ENCODE results near the gene SAP30L.

SAP30L gene

DNA sequence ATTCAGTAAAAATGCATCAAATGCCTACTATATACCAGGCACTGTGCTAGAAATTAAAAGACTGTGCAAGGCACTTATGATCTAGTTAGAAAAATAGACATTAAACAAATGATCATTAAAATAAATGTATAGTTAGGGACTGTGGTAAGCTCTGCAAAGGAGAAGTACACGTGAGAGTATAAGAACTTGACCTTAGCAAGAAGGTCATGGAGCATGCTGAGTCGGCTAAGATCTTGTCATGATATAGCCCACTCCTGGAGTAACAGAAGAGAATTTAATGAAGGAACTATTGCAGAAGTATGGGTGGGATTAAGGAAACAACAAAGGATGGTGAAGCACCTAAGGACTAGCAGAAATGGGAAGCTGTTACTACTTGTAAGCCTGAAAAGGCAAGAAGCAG is 23.5 kb upstream of the SAP30L start:
- DNase-seq: no peak

DNA sequence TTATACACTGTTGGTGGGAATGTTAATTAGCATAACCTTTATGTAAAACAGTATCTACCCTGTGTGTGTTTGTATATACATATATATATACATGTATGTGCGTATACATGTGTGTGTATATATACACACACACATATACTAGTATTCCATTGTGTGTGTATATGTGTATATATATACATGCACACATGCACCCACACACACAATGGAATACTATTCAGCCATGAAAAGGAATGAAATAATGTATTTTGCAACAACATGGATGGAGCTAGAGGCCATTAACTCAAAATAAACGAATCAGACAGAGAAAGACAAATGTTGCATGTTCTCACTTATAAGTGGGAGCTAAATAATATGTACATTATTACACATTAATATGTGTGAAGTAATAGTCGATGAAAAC is 17.6 kb upstream of the SAP30L start:
- no peak for DNase-seq

DNA sequence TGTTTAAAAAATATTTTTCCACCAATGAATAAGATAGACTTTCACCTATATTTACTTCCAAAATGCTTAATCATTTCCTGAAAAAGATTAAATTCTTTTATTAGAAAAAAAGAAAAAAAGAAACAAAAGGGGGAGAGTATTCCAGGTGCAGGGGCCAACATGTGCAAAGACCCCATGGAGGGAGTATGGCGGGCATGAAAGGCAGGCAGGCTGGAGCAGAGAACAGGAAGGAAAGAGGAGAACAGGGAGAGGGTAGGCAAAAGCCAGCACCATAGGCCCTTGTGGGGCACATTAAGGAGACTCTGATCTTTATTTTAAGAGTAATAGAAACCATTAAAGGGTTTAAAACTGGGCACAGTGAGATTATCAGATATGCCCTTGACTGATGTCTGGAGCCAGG is 16.5 kb upstream of the SAP30L start:
- no peak for DNase-seq

- DNase-seq: no peak
Measured at GRCh38 chr5:154430466-154430865, 15.3 kb upstream of the SAP30L start.

DNA sequence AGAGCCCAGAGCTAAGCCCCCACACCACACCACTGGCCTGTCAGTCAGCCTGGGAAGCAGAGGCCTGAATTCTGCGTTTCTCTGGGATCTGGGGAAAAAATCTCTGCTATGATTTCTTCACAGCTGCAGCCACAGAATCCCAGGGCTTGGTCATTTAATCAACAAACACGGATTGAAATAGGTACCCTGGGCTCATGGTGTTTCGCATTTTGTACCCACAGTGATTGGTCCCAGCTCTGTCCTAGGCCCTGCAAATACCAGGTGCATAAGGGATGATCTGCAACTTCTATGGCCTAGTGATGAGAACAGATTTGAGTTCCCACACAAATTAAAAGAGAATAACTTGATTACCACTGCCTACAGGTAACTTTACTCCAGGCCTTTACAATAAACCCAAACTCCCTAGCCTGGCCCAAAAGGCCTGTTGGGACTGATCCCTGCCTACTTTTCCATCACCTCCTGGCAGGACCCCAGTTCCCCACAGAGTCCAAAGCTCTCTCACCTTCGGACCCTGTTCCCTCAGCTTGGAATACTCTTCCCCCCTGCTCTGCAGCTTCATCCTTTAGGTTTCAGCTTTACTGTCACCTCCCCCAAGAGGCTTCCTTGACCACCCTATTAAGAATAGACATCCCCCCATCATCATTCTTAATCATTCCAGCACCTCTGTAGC is 14.7 kb upstream of the SAP30L start:
- no peak for DNase-seq

- DNase-seq: no peak
Measured at GRCh38 chr5:154435226-154435625, 10.6 kb upstream of the SAP30L start.

- no peak for DNase-seq
Measured at GRCh38 chr5:154437281-154437965, 8.4 kb upstream of the SAP30L start.

GRCh38 chr5:154440540-154440939 is 5.3 kb upstream of the SAP30L start:
- no peak for DNase-seq

- no peak for DNase-seq
Measured at GRCh38 chr5:154442801-154443200, 3.0 kb upstream of the SAP30L start.

DNA sequence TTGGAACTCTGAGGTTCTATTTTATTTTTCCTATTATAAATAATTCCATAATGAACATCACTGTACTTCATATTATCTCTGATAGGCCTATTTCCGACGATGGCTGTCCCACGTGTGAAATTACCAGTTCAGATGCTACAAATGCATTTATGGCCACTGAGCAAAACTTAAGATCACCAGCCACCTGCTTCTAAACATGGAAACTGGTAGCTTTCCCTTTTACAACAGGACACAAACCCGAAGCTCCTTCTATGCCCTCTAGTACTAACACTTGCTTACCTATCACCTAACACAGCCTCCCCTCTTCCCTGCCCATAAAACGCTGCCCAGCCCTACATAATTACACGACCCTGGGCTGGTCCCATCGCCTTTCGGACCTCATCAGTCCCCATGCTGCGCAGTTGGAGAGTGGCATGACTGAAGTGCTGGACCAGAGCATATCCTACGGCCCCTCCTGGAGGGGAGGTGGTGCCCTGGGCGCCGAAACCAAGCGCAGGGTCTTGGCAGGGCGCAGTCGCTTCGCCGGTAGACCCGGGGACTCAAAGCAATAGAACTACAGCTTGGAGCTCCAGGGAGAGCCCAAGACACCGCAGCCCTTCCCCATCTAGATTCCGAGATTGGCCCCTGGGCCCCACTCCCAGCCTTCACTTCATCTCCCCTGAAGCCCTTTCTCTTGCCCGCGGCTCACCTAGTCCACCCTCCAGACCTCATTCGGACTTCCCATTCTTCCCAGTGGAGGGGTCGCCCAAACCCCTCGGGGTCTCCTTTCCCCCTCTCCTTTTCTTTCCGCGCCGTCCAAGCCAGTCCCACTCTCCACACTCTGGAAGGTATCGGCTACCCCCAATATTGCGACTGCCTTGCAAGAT is 1.0 kb upstream of the SAP30L start:
- peak; percentile 8 for DNase-seq

- peak; percentile 48 for DNase-seq
Measured at GRCh38 chr5:154446195-154447088, 645 bp downstream of the SAP30L start.

DNA sequence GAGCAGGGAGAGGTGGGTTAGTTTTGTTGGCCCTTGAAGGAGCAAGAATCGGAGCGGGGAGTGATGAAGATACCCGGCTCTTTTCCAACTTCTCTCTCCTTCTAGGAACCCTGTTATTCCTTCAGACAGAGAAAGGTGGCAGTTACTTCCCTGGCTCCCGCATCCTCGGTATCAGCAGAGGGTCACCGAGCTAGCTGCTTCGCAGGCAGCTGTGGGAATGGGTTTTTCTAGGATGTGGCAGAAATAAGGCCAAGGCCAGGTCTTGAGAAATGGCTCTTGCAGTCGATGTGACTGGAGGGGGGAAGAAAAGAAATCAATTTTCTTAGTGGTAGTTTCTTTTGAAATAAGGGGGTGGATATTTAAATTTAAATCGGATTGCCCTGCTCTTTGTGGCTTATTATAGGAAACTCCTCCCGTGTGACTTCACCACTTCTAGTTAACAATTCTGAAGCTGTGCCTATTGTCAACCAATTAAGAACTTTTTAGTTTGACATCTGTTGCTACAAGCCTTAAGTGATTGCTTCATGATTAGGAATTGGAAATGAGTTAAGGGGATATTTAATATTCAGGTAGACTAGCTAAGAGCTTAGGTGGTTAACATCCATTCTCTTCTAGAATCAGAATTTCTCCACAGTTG is 1.4 kb downstream of the SAP30L start:
- DNase-seq: no peak

GRCh38 chr5:154449786-154450185 is 4.0 kb downstream of the SAP30L start:
- no peak for DNase-seq

GRCh38 chr5:154451957-154452356 is 6.2 kb downstream of the SAP30L start:
- no peak for DNase-seq

DNA sequence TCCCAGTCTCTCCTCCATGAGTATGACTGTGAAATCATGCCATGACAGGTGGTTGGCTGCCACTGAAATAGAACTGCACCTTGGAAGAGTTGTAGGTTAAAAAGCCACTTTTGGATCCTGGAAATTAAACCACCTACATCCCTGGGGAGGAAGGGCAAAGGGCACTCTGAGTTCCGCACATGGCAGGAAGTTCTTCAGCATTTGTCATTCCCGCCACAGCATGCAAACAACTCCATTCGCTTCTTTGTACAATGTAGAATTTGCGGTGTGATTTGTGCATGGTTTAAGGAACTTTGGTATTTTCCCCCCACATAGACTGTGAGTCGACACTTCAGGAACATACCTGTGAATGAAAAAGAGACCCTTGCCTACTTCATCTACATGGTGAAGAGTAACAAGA is 9.8 kb downstream of the SAP30L start:
- no peak for DNase-seq

DNA sequence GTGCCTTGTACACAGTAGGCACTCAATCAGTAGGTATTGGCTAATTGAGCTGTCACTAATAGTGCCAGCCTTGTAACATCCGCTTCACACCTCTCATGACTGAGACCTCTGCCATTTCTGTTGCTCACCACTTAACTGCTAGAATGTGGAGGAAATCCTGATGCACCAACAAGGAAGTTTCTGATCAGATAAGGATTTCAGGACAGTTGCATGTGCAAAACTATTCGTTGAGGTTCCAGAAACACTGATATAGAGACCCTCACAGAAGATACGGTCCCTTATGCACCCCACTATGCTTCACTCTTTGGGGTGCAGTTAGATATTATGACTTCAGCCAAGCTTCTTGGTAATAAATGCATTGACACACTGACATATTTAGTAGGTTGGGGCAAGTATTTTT is 10.7 kb downstream of the SAP30L start:
- no peak for DNase-seq

DNA sequence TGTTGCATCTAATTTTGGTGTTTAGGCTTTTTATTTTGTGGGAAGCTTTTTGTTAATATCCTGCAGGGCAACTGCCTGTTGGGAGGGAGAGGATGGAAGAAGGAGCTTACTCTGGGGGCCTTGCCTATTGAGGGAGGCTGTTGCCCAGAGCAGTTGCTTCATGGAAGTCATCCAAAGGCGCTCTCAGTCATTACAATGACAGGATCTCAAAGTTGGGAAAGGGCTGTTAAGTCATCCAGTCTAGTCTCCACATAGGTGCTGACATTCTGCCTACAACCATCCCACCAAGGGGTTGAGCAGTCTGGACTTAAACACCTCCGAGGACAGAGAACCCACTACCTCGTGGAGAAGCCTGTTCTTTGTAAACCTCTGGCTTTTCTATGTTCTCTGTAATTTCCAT is 13.2 kb downstream of the SAP30L start:
- DNase-seq: no peak

DNA sequence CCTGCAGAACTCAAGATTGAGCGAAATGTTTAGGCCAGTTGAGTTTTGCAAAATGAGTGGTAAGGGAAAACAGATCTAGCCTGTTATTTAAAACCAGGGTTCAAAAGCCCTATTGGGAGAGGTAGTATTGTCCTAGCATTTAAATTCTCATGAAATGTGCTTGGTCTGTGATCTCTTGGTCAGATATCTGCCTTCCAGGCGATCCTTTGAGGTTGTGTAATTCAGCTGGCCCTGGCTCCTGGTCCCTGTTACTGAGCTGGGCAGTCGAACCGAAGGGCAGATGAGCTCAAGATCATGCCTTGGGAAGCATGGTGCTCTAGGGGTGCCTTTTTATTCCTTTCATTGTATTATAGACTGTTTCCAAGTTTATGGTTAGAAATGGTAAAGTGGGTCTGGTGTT is 14.4 kb downstream of the SAP30L start:
- DNase-seq: no peak

GRCh38 chr5:154461531-154461930 is 15.7 kb downstream of the SAP30L start:
- no peak for DNase-seq

DNA sequence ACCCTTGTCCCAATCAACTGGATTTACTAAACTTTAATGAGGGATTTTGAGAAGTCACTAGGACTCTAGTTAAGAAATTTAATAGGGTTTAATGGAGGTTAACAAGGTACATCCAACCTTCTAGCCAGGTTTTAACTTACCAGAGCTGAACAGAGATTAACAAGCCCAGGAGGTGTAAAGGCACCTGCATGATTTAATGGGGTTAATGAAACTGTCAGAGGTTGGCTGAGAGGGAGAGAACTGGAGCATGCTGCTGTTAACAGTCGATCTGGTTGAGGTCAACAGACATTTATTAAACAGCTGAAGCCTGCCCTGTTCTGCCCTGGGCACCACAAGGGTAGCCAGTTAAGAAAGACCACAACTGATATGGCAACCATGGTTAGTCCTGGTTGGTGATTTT is 18.6 kb downstream of the SAP30L start:
- no peak for DNase-seq

- no peak for DNase-seq
Measured at GRCh38 chr5:154465169-154465568, 19.4 kb downstream of the SAP30L start.

DNA sequence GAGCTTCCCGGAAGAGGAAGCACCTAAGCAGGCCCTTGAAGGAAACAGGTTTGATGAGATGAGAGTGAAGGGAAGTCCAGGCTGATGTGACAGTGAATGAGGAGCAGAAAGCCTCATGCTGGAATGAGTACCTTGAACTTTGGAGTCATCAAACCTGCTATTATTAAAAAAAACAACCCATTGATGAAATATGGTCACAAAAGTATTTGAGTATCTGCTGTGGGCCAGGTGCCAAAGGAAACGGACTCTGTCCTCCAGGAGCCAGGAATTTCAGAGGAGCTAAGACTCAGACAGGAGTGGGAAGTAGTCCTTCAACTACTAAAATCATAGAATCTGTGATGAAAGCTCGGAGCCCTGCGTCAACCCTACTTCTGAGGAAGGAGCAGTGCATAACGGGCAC is 20.4 kb downstream of the SAP30L start:
- DNase-seq: no peak
